Mammary epithelial cell (primary cell): ENCODE results near the gene HNF1B.

Source experiments
- CTCF ChIP-seq, 2 donors: IDR thresholded peaks in 1 of 2; conservative IDR thresholded peaks in 1 of 2; 2 replicates each; pipeline ENCODE4 v1.5.1; 2011 to 2012; ENCODE audit warnings: inconsistent platforms in 2 of 2, low read length in 2 of 2, mild to moderate bottlenecking in 2 of 2, control low read depth in 1 of 2, low read depth in 1 of 2; ENCODE audit not compliant: insufficient read depth in 1 of 2; ENCODE audit errors: extremely low read depth in 1 of 2
- EZH2 ChIP-seq: IDR thresholded peaks from 2 replicates; pipeline ENCODE4 v1.6.1; 2012; ENCODE audit warnings: low read length, inconsistent platforms, borderline replicate concordance

- TF ChIP-seq CTCF (conservative IDR thresholded peaks at IDR 0.05 in 1 of 2, IDR thresholded peaks at IDR 0.05 in 1 of 2; ENCODE audit: extremely low read depth in 1 of 2, insufficient read depth in 1 of 2, low read depth in 1 of 2, low read length in 2 of 2), result no peak
- no peak for TF ChIP-seq EZH2
Observed at GRCh38 chr17:37729905-37730304, 15.0 kb downstream of the HNF1B start.
